Stimulated activated CD8-positive, alpha-beta memory T cell treated with anti-CD3 and anti-CD28 coated beads, Interleukin-4, amount 100 ng/mL, for 4 hours (primary cell): ENCODE measurements around the gene C19orf53.

ENCODE experiments used
- DNase-seq, 2 donors: peaks; one replicate each; pipeline ENCODE4 v3.0.0-alpha.2; 2020; ENCODE audit warnings: low read depth in 2 of 2, low spot score in 1 of 2

C19orf53 gene

DNA sequence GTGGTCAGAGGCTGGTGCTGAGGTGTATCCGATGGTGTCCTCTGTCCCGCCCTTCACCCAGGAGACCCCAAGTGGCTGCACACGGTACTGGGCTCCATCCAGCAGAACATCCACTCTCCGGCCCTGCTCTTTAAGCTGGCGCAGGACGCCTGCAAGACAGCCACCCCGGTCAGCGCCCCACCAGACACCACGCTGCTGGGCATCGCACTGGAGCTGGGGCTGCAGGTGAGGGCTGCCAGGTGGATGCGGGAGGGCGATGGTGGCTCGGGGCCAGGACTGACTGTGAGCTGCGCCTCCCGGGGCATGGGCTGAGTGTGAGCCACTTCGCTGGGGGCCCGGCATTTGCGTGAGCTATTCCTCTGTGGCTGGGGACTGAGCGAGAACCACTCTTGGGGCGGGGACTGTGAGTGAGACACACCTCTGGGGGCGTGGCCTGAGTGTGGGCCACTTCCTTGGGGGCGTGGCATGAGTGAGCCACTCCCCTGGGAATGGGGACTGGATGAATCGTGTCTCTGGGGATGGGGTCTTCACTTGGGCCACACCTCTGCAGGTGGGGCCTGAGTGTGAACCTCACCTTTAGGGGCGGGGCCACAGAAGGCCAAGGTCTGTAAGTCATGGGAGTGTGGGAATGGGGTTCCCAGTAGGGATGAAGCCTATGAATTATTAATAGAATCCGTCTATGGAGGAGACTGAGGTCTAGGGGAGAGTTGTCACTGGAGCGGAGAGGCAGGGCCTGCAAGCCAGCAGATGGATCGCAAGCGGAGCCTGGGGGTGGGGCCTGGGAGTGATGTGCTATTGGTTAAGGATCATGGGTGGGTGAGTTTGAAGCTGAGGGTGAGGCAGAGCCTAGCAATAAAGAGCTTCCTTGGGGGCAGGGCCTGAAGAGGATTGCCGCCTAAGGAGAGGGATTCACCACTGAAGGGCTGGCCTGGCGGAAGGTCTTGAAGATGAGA is 51.5 kb downstream of the C19orf53 start:
- DNase-seq = no peak

DNA sequence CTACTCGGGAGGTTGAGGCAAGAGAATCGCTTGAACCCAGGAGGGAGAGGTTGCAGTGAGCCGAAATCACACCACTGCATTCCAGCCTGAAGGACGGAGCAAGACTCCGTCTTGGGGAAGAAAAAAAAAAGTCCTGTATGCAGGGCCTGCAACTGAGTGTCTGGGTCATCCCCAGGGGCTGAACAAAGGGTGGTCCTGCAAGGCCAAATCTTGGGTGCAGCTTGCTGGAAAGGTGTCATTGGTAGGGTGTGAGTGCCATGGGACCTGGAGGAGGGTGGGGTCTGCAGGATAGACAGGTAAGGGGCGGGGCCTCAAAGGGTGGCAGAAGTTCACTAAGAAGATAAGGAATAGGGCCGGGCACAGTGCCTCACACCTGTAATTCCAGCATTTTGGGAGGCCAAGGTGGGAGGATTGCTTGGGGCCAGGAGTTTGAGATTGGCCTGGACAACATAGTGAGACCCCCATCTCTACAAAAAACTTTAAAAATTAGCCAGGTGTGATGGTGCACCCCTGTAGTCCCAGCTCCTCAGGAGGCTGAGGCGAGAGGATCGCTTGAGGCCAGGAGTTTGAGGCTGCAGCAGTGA is 52.5 kb downstream of the C19orf53 start:
- no peak for DNase-seq

DNA sequence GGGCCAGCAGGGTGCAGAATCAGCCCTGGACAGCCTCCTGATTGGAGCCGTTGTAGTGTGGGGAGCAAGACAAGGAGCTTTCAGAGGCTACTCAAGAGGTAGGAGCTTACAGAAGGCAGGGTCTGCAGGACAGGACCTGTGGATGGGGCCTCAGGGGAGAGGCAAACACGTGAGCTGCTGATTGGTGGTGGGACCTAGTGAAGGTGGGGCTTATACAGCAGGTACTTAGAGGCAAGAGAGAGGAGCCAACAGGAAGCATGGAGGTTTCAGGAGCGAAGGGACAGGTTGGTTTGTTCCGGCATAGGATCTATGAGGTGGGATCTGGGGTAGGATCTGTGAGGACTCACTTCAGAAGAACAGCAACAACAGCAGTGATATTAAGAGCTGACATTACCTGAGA is 53.4 kb downstream of the C19orf53 start:
- no peak for DNase-seq
